ENCODE results near the gene RAPGEF5. TPM values are rescaled to one million over a fixed set of nuclear protein-coding genes. Genes with fewer than 3 reads are reported as not detected.

RAPGEF5 gene
- total and polyA plus RNA-seq, 10 of the 15 experiments (the other 5 are each of a cell fraction or from before 2014, with no cell fraction given), result 0.38 to 4.0 (median 1.6) TPM; not detected in 1

DNA sequence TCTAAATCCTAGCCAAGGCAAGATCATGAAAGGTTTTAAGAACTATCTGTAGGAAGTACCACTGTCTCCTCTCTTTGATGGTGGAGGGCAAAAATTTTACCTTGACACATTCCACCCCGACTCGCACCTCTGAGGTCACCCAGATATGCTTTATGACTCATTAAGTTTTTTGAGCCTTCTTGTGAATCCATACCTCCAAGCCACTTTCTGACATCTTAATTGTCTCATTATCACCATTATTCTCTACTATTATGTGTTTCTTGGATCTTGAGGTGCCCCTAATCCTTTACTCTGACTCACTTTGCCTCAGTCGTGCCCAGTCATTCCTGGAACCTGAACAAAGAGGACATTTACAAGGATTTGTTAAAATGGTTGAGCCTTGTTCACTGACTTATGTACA lies 146.6 kb downstream of the RAPGEF5 start (continued):
- peak in 1 of 2 experiments; percentile 43; a peak in 1 of 4 replicates for TF ChIP-seq IKZF2 (IDR thresholded peaks at IDR 0.05)
- TF ChIP-seq TCF7 (IDR thresholded peaks at IDR 0.05; ENCODE audit: borderline replicate concordance), result 0 out of 2 replicates have a peak, but pooled peaks have one; percentile 20
- no peak for TF ChIP-seq YBX1 (IDR thresholded peaks at IDR 0.05)
- TF ChIP-seq FOS (IDR thresholded peaks at IDR 0.05; ENCODE audit: borderline replicate concordance, extremely low read depth, insufficient read length), result no peak

DNA sequence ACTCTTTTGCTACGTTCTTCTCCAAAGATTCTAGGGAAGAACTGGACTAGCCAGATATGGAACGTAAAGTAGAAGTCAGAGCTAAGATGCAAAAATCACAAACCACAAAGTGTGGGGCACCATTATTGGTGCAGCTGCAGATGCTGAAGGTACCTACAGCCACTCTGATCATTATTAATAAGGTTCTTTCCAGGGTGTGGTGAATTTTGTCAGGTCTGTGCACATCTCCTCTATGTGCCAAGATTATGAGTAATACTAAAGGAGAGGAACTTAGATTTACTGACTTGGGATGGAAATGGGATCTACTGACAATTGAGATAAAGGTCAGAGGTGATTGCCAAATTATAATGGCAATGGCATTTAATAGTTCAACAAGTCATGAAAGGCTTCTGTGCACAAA lies 148.2 kb downstream of the RAPGEF5 start:
- Histone ChIP-seq H3K4me1 (ENCODE audit: control insufficient read depth, insufficient read depth, low read length) (no peaks in the 10 kb centered on the region), H2AFZ (ENCODE audit: control insufficient read depth, low read depth, low read length) (no peak overlapping the region), H3K9me3 (replicated peaks; ENCODE audit: control insufficient read depth, insufficient read depth, low read length) (no peaks in the 10 kb centered on the region), H3K27me3 (replicated peaks in 1 of 2; ENCODE audit: control insufficient read depth in 2 of 2, insufficient read depth in 2 of 2, low read length in 1 of 2) (no peaks in the 10 kb centered on the region), H4K20me1 (ENCODE audit: control insufficient read depth, insufficient read depth) (no peaks in the 10 kb centered on the region), H3K4me2 (ENCODE audit: control insufficient read depth, insufficient read depth) (no peak overlapping the region), H3K4me3 (no peak overlapping the region), H3K9ac (ENCODE audit: control insufficient read depth, insufficient read depth, low read length) (no peak overlapping the region), H3K36me3 (ENCODE audit: control insufficient read depth in 2 of 2, insufficient read depth in 2 of 2, low read length in 1 of 2) (no peaks in the 10 kb centered on the region), H3K27ac (ENCODE audit: control insufficient read depth, insufficient read depth) (no peak overlapping the region), H3K79me2 (ENCODE audit: control insufficient read depth, insufficient read depth, low read length) (no peaks in the 10 kb centered on the region)
- ChIA-PET RAD21 (ENCODE audit: unreplicated experiment) (no interaction called here), SMC1A (ENCODE audit: uncharacterized antibody, unreplicated experiment) (interaction anchor here (0.9 kb wide), 1 partner anchor 13 kb away, joined by 4 read pairs; no protein-coding TSS in a partner anchor), POLR2A (no interaction called here), CTCF (no interaction called here)
- no peak for FAIRE-seq
- no TSS peak for BruUV-seq (replicated peaks)
- DNase-seq (ENCODE audit: low read depth, low spot score), result no peak
- TF ChIP-seq TARDBP (IDR thresholded peaks at IDR 0.05; ENCODE audit: borderline replicate concordance), result no peak
- intact Hi-C loops (cut with micrococcal nuclease; ENCODE audit: unreplicated experiment) (no loop called here), in situ Hi-C loops (cut with MboI) (no loop called here)
- 30% methylated on average over 2 of the region's 2 CpGs for WGBS (ENCODE audit: insufficient coverage, insufficient replicate concordance, low lambda C conversion rate, missing lambda C conversion rate)
- no peak for ATAC-seq

DNA sequence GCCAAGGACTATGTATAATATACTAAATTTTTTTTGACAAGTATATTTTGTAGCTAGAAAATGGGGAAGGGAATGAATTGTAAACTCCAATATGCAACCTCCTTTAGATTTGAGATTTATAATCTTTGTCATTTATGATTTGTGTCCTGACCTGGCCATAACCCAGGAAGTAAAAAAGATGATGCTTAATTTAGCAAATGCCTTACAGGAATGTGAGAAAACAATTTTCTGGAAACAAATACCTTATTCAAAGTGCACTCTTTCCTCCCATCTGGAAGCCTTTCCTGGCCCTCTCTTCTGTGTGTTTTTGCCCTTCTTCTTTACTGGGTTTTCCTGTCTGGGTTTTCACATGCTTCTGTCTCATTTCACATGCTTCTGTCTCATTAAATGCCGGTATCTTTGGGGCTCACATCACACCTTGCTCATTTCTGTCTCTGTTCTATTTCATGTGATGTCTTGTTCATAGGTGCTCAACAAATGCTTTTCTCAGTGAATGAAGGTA lies 149.2 kb downstream of the RAPGEF5 start:
- Histone ChIP-seq H3K9ac (ENCODE audit: control insufficient read depth, insufficient read depth, low read length) (no peak overlapping the region), H3K36me3 (ENCODE audit: control insufficient read depth in 2 of 2, insufficient read depth in 2 of 2, low read length in 1 of 2) (no peaks in the 10 kb centered on the region), H3K4me3 (no peak overlapping the region), H3K4me1 (ENCODE audit: control insufficient read depth, insufficient read depth, low read length) (no peaks in the 10 kb centered on the region), H2AFZ (ENCODE audit: control insufficient read depth, low read depth, low read length) (no peak overlapping the region), H3K9me3 (replicated peaks; ENCODE audit: control insufficient read depth, insufficient read depth, low read length) (no peaks in the 10 kb centered on the region), H3K27ac (ENCODE audit: control insufficient read depth, insufficient read depth) (no peak overlapping the region; the same call in 1 of the 2 replicates), H3K27me3 (replicated peaks in 1 of 2; ENCODE audit: control insufficient read depth in 2 of 2, insufficient read depth in 2 of 2, low read length in 1 of 2) (no peaks in the 10 kb centered on the region), H4K20me1 (ENCODE audit: control insufficient read depth, insufficient read depth) (no peaks in the 10 kb centered on the region), H3K79me2 (ENCODE audit: control insufficient read depth, insufficient read depth, low read length) (no peaks in the 10 kb centered on the region), H3K4me2 (ENCODE audit: control insufficient read depth, insufficient read depth) (no peak overlapping the region)
- BruUV-seq (replicated peaks), result no TSS peak
- intact Hi-C loops (cut with micrococcal nuclease; ENCODE audit: unreplicated experiment) (no loop called here), in situ Hi-C loops (cut with MboI) (no loop called here)
- WGBS (ENCODE audit: insufficient coverage, insufficient replicate concordance, low lambda C conversion rate, missing lambda C conversion rate), result 0% methylated on average over 1 of the region's 1 CpG
- ChIA-PET POLR2A (no interaction called here), SMC1A (ENCODE audit: uncharacterized antibody, unreplicated experiment) (interaction anchor here (0.9 kb wide), 1 partner anchor 172 kb away, joined by 3 read pairs; no protein-coding TSS in a partner anchor), RAD21 (ENCODE audit: unreplicated experiment) (no interaction called here), CTCF (interaction anchor here (0.5 to 0.6 kb wide), 2 partner anchors 12 to 463 kb away, joined by 3 read pairs; no protein-coding TSS in a partner anchor)
- no peak for ATAC-seq
- peak; percentile 13 for FAIRE-seq
- no peak for DNase-seq (ENCODE audit: low read depth, low spot score)
- TF ChIP-seq ETV6 (conservative IDR thresholded peaks at IDR 0.05 in 1 of 2, IDR thresholded peaks at IDR 0.05 in 1 of 2; ENCODE audit: borderline replicate concordance in 1 of 2, low read depth in 1 of 2), result no peak
- TF ChIP-seq IRF4 (IDR thresholded peaks at IDR 0.05; ENCODE audit: low read depth, low read length), result no peak
- TF ChIP-seq PML (IDR thresholded peaks at IDR 0.05; ENCODE audit: low read length), result no peak
- TF ChIP-seq, protein P1, sequence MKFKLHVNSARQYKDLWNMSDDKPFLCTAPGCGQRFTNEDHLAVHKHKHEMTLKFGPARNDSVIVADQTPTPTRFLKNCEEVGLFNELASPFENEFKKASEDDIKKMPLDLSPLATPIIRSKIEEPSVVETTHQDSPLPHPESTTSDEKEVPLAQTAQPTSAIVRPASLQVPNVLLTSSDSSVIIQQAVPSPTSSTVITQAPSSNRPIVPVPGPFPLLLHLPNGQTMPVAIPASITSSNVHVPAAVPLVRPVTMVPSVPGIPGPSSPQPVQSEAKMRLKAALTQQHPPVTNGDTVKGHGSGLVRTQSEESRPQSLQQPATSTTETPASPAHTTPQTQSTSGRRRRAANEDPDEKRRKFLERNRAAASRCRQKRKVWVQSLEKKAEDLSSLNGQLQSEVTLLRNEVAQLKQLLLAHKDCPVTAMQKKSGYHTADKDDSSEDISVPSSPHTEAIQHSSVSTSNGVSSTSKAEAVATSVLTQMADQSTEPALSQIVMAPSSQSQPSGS (IDR thresholded peaks at IDR 0.05; ENCODE audit: low read length), result no peak
- TF ChIP-seq, protein P2, sequence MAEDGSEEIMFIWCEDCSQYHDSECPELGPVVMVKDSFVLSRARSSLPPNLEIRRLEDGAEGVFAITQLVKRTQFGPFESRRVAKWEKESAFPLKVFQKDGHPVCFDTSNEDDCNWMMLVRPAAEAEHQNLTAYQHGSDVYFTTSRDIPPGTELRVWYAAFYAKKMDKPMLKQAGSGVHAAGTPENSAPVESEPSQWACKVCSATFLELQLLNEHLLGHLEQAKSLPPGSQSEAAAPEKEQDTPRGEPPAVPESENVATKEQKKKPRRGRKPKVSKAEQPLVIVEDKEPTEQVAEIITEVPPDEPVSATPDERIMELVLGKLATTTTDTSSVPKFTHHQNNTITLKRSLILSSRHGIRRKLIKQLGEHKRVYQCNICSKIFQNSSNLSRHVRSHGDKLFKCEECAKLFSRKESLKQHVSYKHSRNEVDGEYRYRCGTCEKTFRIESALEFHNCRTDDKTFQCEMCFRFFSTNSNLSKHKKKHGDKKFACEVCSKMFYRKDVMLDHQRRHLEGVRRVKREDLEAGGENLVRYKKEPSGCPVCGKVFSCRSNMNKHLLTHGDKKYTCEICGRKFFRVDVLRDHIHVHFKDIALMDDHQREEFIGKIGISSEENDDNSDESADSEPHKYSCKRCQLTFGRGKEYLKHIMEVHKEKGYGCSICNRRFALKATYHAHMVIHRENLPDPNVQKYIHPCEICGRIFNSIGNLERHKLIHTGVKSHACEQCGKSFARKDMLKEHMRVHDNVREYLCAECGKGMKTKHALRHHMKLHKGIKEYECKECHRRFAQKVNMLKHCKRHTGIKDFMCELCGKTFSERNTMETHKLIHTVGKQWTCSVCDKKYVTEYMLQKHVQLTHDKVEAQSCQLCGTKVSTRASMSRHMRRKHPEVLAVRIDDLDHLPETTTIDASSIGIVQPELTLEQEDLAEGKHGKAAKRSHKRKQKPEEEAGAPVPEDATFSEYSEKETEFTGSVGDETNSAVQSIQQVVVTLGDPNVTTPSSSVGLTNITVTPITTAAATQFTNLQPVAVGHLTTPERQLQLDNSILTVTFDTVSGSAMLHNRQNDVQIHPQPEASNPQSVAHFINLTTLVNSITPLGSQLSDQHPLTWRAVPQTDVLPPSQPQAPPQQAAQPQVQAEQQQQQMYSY (CRISPR knock-in tag; IDR thresholded peaks at IDR 0.05), result no peak
- TF ChIP-seq JUNB (IDR thresholded peaks at IDR 0.05), result no peak
- TF ChIP-seq TCF3 (IDR thresholded peaks at IDR 0.05; ENCODE audit: borderline replicate concordance, insufficient read depth, low read depth, low read length), result no peak

Measured in GM12878 (cell line).